Measurements from ENCODE around the gene SLC39A3.

Gene SLC39A3

GRCh38 chr19:2768365-2769132, 28.7 kb upstream of the SLC39A3 start:
- no peak for DNase-seq (ENCODE audit: low spot score)
- no peak for FAIRE-seq

- no peak for FAIRE-seq
These were observed 27.9 kb upstream of the SLC39A3 start for GRCh38 chr19:2767688-2768087.

GRCh38 chr19:2766594-2767372, 27.0 kb upstream of the SLC39A3 start:
- no peak for DNase-seq (ENCODE audit: low spot score)

More at GRCh38 chr19:2767688-2768087, 27.9 kb upstream of the SLC39A3 start:
- no peak for DNase-seq (ENCODE audit: low spot score)

GRCh38 chr19:2765376-2765775, 25.6 kb upstream of the SLC39A3 start:
- no peak for DNase-seq (ENCODE audit: low spot score)
- no peak for FAIRE-seq

More at GRCh38 chr19:2766594-2767372, 27.0 kb upstream of the SLC39A3 start:
- FAIRE-seq: no peak

GRCh38 chr19:2764945-2765344, 25.1 kb upstream of the SLC39A3 start:
- DNase-seq (ENCODE audit: low spot score): no peak
- no peak for FAIRE-seq

- FAIRE-seq (no peak), DNase-seq (ENCODE audit: low spot score) (no peak)
These were observed 23.9 kb upstream of the SLC39A3 start for GRCh38 chr19:2763687-2764086.

GRCh38 chr19:2762783-2763496, 23.1 kb upstream of the SLC39A3 start:
- DNase-seq (ENCODE audit: low spot score) (no peak), FAIRE-seq (no peak)

- DNase-seq (ENCODE audit: low spot score) (no peak), FAIRE-seq (no peak)
These were observed 22.3 kb upstream of the SLC39A3 start for GRCh38 chr19:2761876-2762782.

- no peak for DNase-seq (ENCODE audit: low spot score)
- no peak for FAIRE-seq
These were observed 21.5 kb upstream of the SLC39A3 start for GRCh38 chr19:2761309-2761677.

- DNase-seq (ENCODE audit: low spot score): no peak
- no peak for FAIRE-seq
These were observed 20.1 kb upstream of the SLC39A3 start for GRCh38 chr19:2759965-2760364.

GRCh38 chr19:2759362-2759761, 19.5 kb upstream of the SLC39A3 start:
- DNase-seq (ENCODE audit: low spot score): no peak
- no peak for FAIRE-seq

GRCh38 chr19:2758601-2759313, 18.9 kb upstream of the SLC39A3 start:
- FAIRE-seq (no peak), DNase-seq (ENCODE audit: low spot score) (no peak)

- DNase-seq (ENCODE audit: low spot score) (no peak), FAIRE-seq (no peak)
These were observed 17.4 kb upstream of the SLC39A3 start for GRCh38 chr19:2756921-2757881.

- FAIRE-seq (no peak), DNase-seq (ENCODE audit: low spot score) (no peak)
These were observed 16.7 kb upstream of the SLC39A3 start for GRCh38 chr19:2756477-2756876.

- DNase-seq (ENCODE audit: low spot score) (no peak), FAIRE-seq (no peak)
These were observed 16.0 kb upstream of the SLC39A3 start for GRCh38 chr19:2755811-2756210.

GRCh38 chr19:2755448-2755705, 15.6 kb upstream of the SLC39A3 start:
- DNase-seq (ENCODE audit: low spot score): no peak
- no peak for FAIRE-seq

- FAIRE-seq (no peak), DNase-seq (ENCODE audit: low spot score) (no peak)
These were observed 15.0 kb upstream of the SLC39A3 start for GRCh38 chr19:2754659-2755447.

GRCh38 chr19:2751438-2751830, 11.6 kb upstream of the SLC39A3 start:
- DNase-seq (ENCODE audit: low spot score): no peak
- FAIRE-seq: no peak
